Measurements from ENCODE around the gene CST11. TPM values are rescaled to one million over a fixed set of nuclear protein-coding genes. Genes with fewer than 3 reads are reported as not detected.

The CST11 gene
- total RNA-seq, 3 donors from 2014 or later = not detected

- Mint-ChIP-seq H3K4me1 (ENCODE audit: low read depth) (peaks cover 39% of the 10 kb centered on the region), H3K27me3 (ENCODE audit: low read depth) (no peaks in the 10 kb centered on the region), H3K4me3 (no peak overlapping the region), H3K36me3 (ENCODE audit: insufficient read depth) (peaks cover 11% of the 10 kb centered on the region), H3K9me3 (no peaks in the 10 kb centered on the region)
- DNase-seq (no peak), ATAC-seq (no peak)
Observed at GRCh38 chr20:23404196-23404595, 48.5 kb downstream of the CST11 start.

GRCh38 chr20:23403751-23404150 is 48.9 kb downstream of the CST11 start:
- Mint-ChIP-seq H3K4me1 (ENCODE audit: low read depth) (peaks cover 43% of the 10 kb centered on the region), H3K36me3 (ENCODE audit: insufficient read depth) (peaks cover 11% of the 10 kb centered on the region), H3K4me3 (no peak overlapping the region), H3K27me3 (ENCODE audit: low read depth) (no peaks in the 10 kb centered on the region), H3K9me3 (no peaks in the 10 kb centered on the region)
- ATAC-seq = no peak
- no peak for DNase-seq

GRCh38 chr20:23401051-23401450 is 51.6 kb downstream of the CST11 start:
- H3K4me3 Mint-ChIP-seq = no peak overlapping the region
- no peaks in the 10 kb centered on the region for H3K9me3 Mint-ChIP-seq
- peaks cover 14% of the 10 kb centered on the region for H3K36me3 Mint-ChIP-seq (ENCODE audit: insufficient read depth)
- no peaks in the 10 kb centered on the region for H3K27me3 Mint-ChIP-seq (ENCODE audit: low read depth)
- peaks cover 31% of the 10 kb centered on the region for H3K4me1 Mint-ChIP-seq (ENCODE audit: low read depth)
- DNase-seq (no peak), ATAC-seq (no peak)

Other genes starting within 250 kb of the CST11 start
- gene NXT1, start 102.1 kb downstream of the CST11 start, total RNA-seq = 10 to 100 TPM; 66.8 to 79.7 (median 75.9) TPM
- 10 to 100 TPM in 2 of 3 donors, 1 to 10 TPM in 1; 8.5 to 10.3 (median 10.2) TPM for gene GZF1, start 90.7 kb downstream of the CST11 start, total RNA-seq
- 1 to 10 TPM; 2.5 to 5.2 (median 3.5) TPM for gene NAPB, start 31.4 kb downstream of the CST11 start, total RNA-seq
- not detected for gene CSTL1, start 13.2 kb downstream of the CST11 start, total RNA-seq
- not detected for gene CST8, start 38.2 kb upstream of the CST11 start, total RNA-seq
- not detected for gene CST9L, start 115.6 kb upstream of the CST11 start, total RNA-seq
- gene CST9, start 153.0 kb upstream of the CST11 start, total RNA-seq = not detected
- 1 to 10 TPM; 1.8 to 2.6 (median 2.0) TPM for gene CST3, start 185.1 kb upstream of the CST11 start, total RNA-seq
- gene CST4, start 236.2 kb upstream of the CST11 start, total RNA-seq = not detected